Epidermal melanocyte (primary cell): ENCODE data around the gene PER1.

ENCODE experiments used
- DNase-seq: peaks from one replicate; pipeline ENCODE4 v3.0.0; 2011; ENCODE audit warnings: low spot score; ENCODE audit not compliant: insufficient read length

The PER1 gene

GRCh38 chr17:8141741-8142140 lies 10.5 kb downstream of the PER1 start:
- DNase-seq, result no peak

GRCh38 chr17:8141045-8141444 lies 11.2 kb downstream of the PER1 start:
- DNase-seq, result no peak

- no peak for DNase-seq
These were observed 11.9 kb downstream of the PER1 start for GRCh38 chr17:8140065-8141029.

- peak; percentile 96 for DNase-seq
These were observed 13.4 kb downstream of the PER1 start for GRCh38 chr17:8138672-8139371.

GRCh38 chr17:8138374-8138671 lies 13.9 kb downstream of the PER1 start:
- DNase-seq, result no peak

- DNase-seq, result no peak
These were observed 14.4 kb downstream of the PER1 start for GRCh38 chr17:8137645-8138373.

- DNase-seq, result no peak
These were observed 18.3 kb downstream of the PER1 start for GRCh38 chr17:8133941-8134340.

GRCh38 chr17:8133399-8133798 lies 18.8 kb downstream of the PER1 start:
- no peak for DNase-seq

- DNase-seq, result no peak
These were observed 20.3 kb downstream of the PER1 start for GRCh38 chr17:8131844-8132441.

GRCh38 chr17:8128125-8128784 lies 23.9 kb downstream of the PER1 start:
- no peak for DNase-seq

GRCh38 chr17:8126491-8127066 lies 25.6 kb downstream of the PER1 start:
- no peak for DNase-seq

- DNase-seq, result no peak
These were observed 26.2 kb downstream of the PER1 start for GRCh38 chr17:8125947-8126490.

- peak; percentile 71 for DNase-seq
These were observed 26.9 kb downstream of the PER1 start for GRCh38 chr17:8125154-8125946.

GRCh38 chr17:8124350-8125153 lies 27.7 kb downstream of the PER1 start:
- DNase-seq, result no peak

- no peak for DNase-seq
These were observed 28.4 kb downstream of the PER1 start, which contains the start of gene HES7 for GRCh38 chr17:8123695-8124349. HES7 (minus strand) TSS chr17:8124106; CDS start chr17:8124084, 22 bp downstream.

GRCh38 chr17:8122924-8123694 lies 29.1 kb downstream of the PER1 start:
- no peak for DNase-seq

GRCh38 chr17:8122422-8122923 lies 29.7 kb downstream of the PER1 start:
- DNase-seq, result no peak
